Muscle of leg (tissue), 11 donors: ENCODE data around the gene BMAL1. TPM values are rescaled to one million over a fixed set of nuclear protein-coding genes. Genes with fewer than 3 reads are reported as not detected.

Source experiments
- DNase-seq: peaks from one replicate; pipeline ENCODE4 v3.0.0; 2013
- H3K27ac ChIP-seq: one replicate; pipeline ENCODE4 v1.5.1; 2013; ENCODE audit warnings: mild to moderate bottlenecking, low read length, control low read depth
- H3K27me3 ChIP-seq: one replicate; pipeline ENCODE4 v1.6.1; 2013; ENCODE audit warnings: low read length; ENCODE audit not compliant: control insufficient read depth, insufficient read depth
- H3K36me3 ChIP-seq: one replicate; pipeline ENCODE4 v1.6.1; 2013; ENCODE audit warnings: low read length; ENCODE audit not compliant: control insufficient read depth, insufficient read depth
- H3K4me1 ChIP-seq: one replicate; pipeline ENCODE4 v1.6.1; 2013; ENCODE audit warnings: low read length; ENCODE audit not compliant: control insufficient read depth, insufficient read depth
- H3K4me3 ChIP-seq: one replicate; pipeline ENCODE4 v1.5.1; 2013; ENCODE audit warnings: low read length, control low read depth
- H3K9me3 ChIP-seq: replicated peaks from 2 replicates; pipeline ENCODE4 v1.6.1; 2013; ENCODE audit warnings: low read depth, low read length; ENCODE audit not compliant: control insufficient read depth
- whole genome bisulfite sequencing: methylation state at CpG from one replicate; pipeline ENCODE4 v1.1.5; 2013; ENCODE audit warnings: missing lambda C conversion rate; ENCODE audit not compliant: insufficient coverage; 5-methylcytosine and 5-hydroxymethylcytosine counted together
- polyA plus RNA-seq, 8 donors: library from polyadenylated mRNA; unstranded; fragments of 120-200 nt; gene quantifications; one replicate each; pipeline versions ENCODE4 v1.2.1 to v1.2.3, GENCODE V29; 2013; ENCODE audit warnings: inconsistent platforms in 1 of 8, low replicate concordance in 1 of 8; ENCODE audit not compliant: insufficient read length in 8 of 8, insufficient read depth in 1 of 8
- total RNA-seq: library from RNA; stranded (reverse); fragments of 120-200 nt; gene quantifications from one replicate; pipeline ENCODE4 v1.2.4, GENCODE V29; 2013

The BMAL1 gene
- total and polyA plus RNA-seq, 9 donors, result 5.7 to 10.6 (median 6.9) TPM

- Histone ChIP-seq H3K36me3 (no peaks in the 10 kb centered on the region), H3K27me3 (no peaks in the 10 kb centered on the region), H3K9me3 (no peaks in the 10 kb centered on the region), H3K4me1 (peaks cover 22% of the 10 kb centered on the region), H3K4me3 (no peak overlapping the region), H3K27ac (no peak overlapping the region)
- no peak for DNase-seq
- 81% methylated on average over 16 of the region's 16 CpGs for WGBS
Measured at GRCh38 chr11:13313005-13313819, 35.6 kb downstream of the BMAL1 start.

- H3K4me3 ChIP-seq, result no peak overlapping the region
- DNase-seq, result no peak
- no peak overlapping the region for H3K27ac ChIP-seq
- 44% methylated on average over 1 of the region's 2 CpGs for WGBS
- no peaks in the 10 kb centered on the region for H3K9me3 ChIP-seq
- no peaks in the 10 kb centered on the region for H3K36me3 ChIP-seq
- peaks cover 22% of the 10 kb centered on the region for H3K4me1 ChIP-seq
- H3K27me3 ChIP-seq, result no peaks in the 10 kb centered on the region
Measured at GRCh38 chr11:13314676-13315394, 37.2 kb downstream of the BMAL1 start.

GRCh38 chr11:13315517-13316432, 38.2 kb downstream of the BMAL1 start:
- no peak for DNase-seq
- Histone ChIP-seq H3K36me3 (no peaks in the 10 kb centered on the region), H3K4me1 (peaks cover 14% of the 10 kb centered on the region), H3K4me3 (no peak overlapping the region), H3K27ac (no peak overlapping the region), H3K9me3 (no peaks in the 10 kb centered on the region), H3K27me3 (no peaks in the 10 kb centered on the region)
- 79% methylated on average over 5 of the region's 11 CpGs for WGBS

GRCh38 chr11:13316528-13316961, 39.0 kb downstream of the BMAL1 start:
- Histone ChIP-seq H3K9me3 (no peaks in the 10 kb centered on the region), H3K27me3 (no peaks in the 10 kb centered on the region), H3K4me1 (peaks cover 14% of the 10 kb centered on the region), H3K4me3 (no peak overlapping the region), H3K27ac (no peak overlapping the region), H3K36me3 (no peaks in the 10 kb centered on the region)
- no peak for DNase-seq
- 60% methylated on average over 1 of the region's 4 CpGs for WGBS

GRCh38 chr11:13317293-13318080, 39.9 kb downstream of the BMAL1 start:
- Histone ChIP-seq H3K27me3 (no peaks in the 10 kb centered on the region), H3K9me3 (no peaks in the 10 kb centered on the region), H3K36me3 (no peaks in the 10 kb centered on the region), H3K4me3 (no peak overlapping the region), H3K4me1 (peaks cover 14% of the 10 kb centered on the region), H3K27ac (no peak overlapping the region)
- DNase-seq, result no peak
- WGBS, result no CpG with 5 or more reads among the region's 4 CpGs

- H3K4me1 ChIP-seq, result peaks cover 14% of the 10 kb centered on the region
- no peak overlapping the region for H3K27ac ChIP-seq
- no peaks in the 10 kb centered on the region for H3K36me3 ChIP-seq
- no peaks in the 10 kb centered on the region for H3K9me3 ChIP-seq
- H3K4me3 ChIP-seq, result no peak overlapping the region
- 89% methylated on average over 1 of the region's 2 CpGs for WGBS
- no peaks in the 10 kb centered on the region for H3K27me3 ChIP-seq
- no peak for DNase-seq
Measured at GRCh38 chr11:13318498-13319295, 41.1 kb downstream of the BMAL1 start.

- peaks cover 18% of the 10 kb centered on the region for H3K4me1 ChIP-seq
Measured at GRCh38 chr11:13320688-13321087, 43.1 kb downstream of the BMAL1 start.

GRCh38 chr11:13321431-13321830, 43.8 kb downstream of the BMAL1 start:
- 31% methylated on average over 2 of the region's 2 CpGs for WGBS
- Histone ChIP-seq H3K36me3 (no peaks in the 10 kb centered on the region), H3K4me1 (peaks cover 12% of the 10 kb centered on the region)

More at GRCh38 chr11:13320688-13321087, 43.1 kb downstream of the BMAL1 start:
- no peaks in the 10 kb centered on the region for H3K36me3 ChIP-seq
- H3K9me3 ChIP-seq, result no peaks in the 10 kb centered on the region
- no peaks in the 10 kb centered on the region for H3K27me3 ChIP-seq
- no peak overlapping the region for H3K27ac ChIP-seq
- DNase-seq, result no peak
- WGBS, result 100% methylated on average over 1 of the region's 3 CpGs
- no peak overlapping the region for H3K4me3 ChIP-seq

GRCh38 chr11:13324141-13324540, 46.6 kb downstream of the BMAL1 start:
- WGBS, result 62% methylated on average over 7 of the region's 8 CpGs
- H3K9me3 ChIP-seq, result no peaks in the 10 kb centered on the region
- H3K36me3 ChIP-seq, result no peaks in the 10 kb centered on the region
- no peak overlapping the region for H3K27ac ChIP-seq
- no peaks in the 10 kb centered on the region for H3K27me3 ChIP-seq
- no peak for DNase-seq
- no peak overlapping the region for H3K4me3 ChIP-seq
- H3K4me1 ChIP-seq, result peaks cover 8% of the 10 kb centered on the region

More at GRCh38 chr11:13321431-13321830, 43.8 kb downstream of the BMAL1 start:
- H3K27ac ChIP-seq, result no peak overlapping the region
- H3K9me3 ChIP-seq, result no peaks in the 10 kb centered on the region
- H3K4me3 ChIP-seq, result no peak overlapping the region
- DNase-seq, result no peak
- H3K27me3 ChIP-seq, result no peaks in the 10 kb centered on the region
